ENCODE results near the gene SLC38A10. TPM values are rescaled to one million over a fixed set of nuclear protein-coding genes. Genes with fewer than 3 reads are reported as not detected.

SLC38A10 gene
- polyA plus RNA-seq, 3 donors, result 53.7 to 86.1 (median 67.0) TPM

DNA sequence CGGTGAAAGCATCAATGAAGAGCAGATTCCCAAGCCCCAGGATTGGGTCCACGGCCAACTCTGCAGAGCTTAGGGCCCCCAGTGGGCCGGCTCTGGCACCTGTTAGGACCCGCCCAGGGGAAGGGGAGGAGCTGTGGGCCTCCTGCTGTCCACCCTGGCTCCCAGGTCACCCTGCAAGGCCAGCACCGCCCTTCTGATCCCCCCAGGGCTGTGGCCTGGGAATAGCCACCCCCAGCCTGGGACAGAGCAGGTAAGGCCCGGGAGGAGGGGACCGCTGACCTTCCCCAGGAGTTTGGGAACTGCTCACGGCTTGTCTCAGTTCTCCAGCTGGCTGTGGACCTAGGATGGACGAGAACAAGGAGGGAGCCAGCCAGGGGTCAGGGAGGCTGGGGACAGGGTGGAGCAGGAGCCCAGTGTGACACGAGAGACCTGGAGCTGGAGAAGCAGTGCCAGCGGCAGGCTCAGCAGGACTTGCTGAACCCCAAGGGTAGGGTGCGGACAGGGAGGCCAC, 39.3 kb upstream of the SLC38A10 start:
- DNase-seq (ENCODE audit: extremely low read depth in 1 of 11, low read depth in 9 of 11, low spot score in 4 of 11), result no peak

DNA sequence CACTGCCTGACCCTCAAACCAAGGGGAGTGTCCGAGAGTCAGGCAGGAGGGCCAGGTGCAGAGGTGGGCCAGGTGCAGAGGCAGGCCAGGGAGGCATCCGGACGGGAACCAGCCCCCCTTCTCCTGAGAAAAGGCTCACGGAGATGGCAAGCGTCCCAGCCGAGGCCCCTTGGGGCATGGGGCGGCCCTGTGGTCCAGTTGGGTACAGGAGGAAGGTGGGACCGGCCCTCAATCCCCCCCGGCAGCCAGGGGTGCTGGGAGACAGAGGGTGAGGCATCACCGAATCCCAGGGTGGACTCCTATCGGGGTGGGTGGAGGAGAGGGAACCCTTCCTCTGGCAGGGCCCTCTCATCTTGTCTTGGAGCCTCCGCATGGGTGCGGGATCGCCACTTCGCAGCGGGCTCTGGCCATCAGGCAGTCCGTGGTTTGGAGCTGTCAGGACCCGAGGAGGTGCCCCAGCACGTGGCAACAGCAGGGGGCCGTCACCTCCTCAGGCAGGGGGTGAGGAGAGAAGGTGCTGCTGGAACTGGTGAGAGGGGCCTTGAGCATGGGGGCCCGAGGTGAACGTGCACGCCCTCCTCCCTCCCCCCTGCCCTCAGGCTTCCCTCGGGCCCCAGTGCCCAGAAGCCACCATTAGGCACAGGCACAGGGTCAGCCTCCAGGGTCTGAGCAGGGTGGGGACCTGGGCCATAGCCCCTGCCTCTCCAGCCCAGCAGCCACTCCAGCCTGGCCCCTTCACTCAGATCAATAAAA, 38.7 kb upstream of the SLC38A10 start:
- no peak for DNase-seq (ENCODE audit: extremely low read depth in 1 of 11, low read depth in 9 of 11, low spot score in 4 of 11)

DNA sequence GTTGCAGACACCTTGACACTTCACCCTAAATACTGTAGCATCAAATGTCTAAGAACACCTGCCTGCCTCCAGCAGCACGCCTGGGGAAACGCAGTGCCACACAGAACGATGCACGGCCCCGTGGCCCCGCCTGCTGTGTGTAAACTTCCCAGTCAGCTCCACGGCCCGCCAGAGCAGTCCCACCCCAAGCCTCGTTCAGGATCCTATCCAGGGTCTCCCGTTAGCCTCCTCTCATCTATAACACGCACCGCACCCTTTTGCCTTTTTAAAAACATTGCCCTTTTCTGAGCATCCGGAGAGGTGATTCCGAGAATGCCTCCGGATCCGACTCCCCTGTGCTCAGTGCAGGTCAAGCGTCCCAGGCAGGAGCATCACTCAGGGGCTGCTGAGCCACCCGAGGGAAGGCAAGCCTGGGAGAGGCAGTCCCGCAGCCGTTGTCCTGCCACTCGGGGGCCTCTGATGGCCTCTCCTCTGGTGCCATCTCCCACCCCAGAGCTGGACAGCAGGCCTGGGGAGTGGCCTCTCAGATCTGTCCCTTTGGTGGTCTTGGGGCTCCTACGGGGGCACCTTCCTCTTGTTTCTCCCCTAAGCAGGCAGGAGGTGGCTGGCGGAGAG, 37.9 kb upstream of the SLC38A10 start:
- DNase-seq (ENCODE audit: extremely low read depth in 1 of 11, low read depth in 9 of 11, low spot score in 4 of 11), result no peak

DNA sequence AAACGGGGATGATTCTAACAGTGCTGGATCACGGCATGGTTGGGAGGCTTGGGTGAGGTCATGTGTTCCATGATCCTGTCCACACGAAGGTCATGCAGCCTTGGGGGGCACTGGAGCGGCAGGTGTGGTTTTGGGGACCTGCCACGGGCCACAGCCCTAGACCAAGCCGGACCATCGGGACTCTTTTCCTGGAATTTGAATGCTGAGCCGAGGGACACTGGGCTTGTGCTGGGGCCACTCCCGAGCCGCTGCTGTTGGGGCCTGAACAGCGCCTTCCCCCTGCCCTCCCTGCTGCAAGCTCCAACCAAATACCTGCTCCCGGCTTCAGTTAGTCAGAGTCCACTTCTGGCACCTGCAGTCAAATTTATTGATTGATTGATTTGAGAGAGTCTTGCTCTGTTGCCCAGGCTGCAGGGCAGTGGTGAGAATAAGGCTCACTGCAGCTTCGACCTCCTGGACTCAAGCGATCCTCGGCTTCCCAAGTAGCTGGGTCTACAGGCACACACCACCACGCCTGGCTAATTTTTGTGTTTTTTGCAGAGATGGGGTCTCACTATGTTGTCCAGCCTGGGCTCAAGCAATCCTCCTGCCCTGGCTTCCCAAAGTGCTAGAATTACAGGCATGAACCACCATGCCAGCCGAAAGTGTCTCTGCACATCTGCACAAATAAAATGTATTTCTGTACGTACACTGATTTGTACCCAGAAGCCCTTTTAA, 37.2 kb upstream of the SLC38A10 start:
- DNase-seq (ENCODE audit: extremely low read depth in 1 of 11, low read depth in 9 of 11, low spot score in 4 of 11), result no peak

DNA sequence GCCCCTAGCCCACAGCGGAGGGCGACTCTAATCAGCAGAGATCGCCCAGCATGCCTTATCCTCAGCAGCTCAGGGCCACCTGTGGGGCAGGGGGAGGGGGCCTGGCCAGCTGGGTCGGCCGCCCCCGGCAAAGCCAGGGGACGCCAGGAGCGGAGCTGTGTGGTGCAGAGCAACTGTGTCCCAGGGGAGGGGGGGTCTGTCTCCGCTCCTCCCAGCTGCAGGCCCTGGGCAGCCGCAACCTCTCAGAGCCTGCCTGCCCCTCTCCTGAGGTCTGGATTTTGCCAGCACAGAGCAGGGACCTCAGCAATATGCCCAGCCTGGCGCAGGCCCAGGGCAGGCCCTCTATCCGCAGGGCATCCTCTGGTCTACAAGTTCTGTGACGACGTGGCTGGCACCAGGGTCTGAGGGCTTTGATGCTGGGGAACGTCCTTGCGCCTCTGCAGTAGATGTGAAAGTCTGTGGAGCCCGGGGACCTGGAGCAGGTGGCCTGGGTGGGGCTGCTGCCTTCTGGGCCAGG, 36.5 kb upstream of the SLC38A10 start:
- no peak for DNase-seq (ENCODE audit: extremely low read depth in 1 of 11, low read depth in 9 of 11, low spot score in 4 of 11)

DNA sequence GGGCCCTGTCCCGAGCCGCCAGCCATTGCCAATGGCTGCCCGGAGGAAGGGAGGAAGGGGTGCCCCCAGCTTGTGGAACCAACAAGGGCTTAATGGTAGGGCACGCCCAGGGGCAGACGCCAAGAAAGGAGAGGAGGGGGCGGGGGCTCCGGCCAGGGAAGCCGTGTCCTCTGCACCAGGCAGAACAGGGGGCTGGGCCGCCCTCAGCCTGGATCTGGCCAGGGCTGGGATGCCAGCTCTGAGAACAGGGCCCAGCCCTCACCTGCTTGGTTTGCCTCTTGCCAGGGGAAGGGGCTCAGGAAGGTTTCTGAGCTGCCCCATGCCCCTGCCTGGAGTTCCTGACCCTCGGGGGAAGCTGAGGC, 35.8 kb upstream of the SLC38A10 start:
- no peak for DNase-seq (ENCODE audit: extremely low read depth in 1 of 11, low read depth in 9 of 11, low spot score in 4 of 11)

DNA sequence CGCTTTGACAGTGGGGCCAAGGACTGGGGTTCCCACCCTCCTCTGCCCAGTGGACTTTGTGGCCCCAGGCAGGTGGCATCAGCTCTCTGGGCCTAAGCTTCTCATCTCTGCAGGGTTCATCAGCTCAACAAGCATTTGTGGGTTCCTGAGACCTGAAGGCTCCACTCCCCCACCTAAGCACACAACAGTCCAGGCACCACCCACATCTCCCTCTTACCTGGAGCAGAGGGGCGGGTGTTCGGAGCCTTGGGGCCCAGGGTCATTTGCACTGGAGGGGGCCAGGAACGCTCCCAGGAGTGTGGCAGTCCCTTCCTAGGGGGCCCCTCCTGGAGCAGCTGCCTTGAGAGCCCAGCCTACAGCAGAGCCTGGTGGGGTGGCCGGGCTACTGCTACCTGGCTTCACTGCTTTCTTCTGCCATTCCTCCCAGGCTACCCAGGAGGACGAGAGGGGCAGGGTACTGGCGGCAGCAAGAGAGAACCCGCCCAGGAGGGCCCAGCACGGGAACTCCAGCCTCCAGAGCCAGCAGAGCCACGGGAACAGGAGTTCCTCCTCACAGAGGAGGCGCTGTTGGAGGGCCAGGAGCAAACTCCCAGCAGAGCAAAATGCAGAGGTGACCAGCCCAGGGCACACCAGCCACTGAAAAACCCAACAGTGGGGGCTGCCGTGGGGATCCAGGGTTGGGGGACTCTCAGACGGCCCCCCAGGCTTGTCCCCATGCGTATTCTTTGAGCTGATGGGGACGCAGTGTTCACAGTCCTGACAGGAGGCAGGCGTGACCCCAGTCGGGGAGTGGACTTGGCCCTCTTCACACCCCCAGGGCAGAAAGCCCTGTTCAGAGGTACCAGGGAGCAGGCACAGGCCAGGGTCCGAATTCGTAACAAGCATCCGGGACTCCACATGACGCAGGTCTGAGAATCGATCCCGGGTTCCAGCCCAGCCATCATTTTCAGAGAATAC, 35.1 kb upstream of the SLC38A10 start:
- DNase-seq (ENCODE audit: extremely low read depth in 1 of 11, low read depth in 9 of 11, low spot score in 4 of 11), result no peak

DNA sequence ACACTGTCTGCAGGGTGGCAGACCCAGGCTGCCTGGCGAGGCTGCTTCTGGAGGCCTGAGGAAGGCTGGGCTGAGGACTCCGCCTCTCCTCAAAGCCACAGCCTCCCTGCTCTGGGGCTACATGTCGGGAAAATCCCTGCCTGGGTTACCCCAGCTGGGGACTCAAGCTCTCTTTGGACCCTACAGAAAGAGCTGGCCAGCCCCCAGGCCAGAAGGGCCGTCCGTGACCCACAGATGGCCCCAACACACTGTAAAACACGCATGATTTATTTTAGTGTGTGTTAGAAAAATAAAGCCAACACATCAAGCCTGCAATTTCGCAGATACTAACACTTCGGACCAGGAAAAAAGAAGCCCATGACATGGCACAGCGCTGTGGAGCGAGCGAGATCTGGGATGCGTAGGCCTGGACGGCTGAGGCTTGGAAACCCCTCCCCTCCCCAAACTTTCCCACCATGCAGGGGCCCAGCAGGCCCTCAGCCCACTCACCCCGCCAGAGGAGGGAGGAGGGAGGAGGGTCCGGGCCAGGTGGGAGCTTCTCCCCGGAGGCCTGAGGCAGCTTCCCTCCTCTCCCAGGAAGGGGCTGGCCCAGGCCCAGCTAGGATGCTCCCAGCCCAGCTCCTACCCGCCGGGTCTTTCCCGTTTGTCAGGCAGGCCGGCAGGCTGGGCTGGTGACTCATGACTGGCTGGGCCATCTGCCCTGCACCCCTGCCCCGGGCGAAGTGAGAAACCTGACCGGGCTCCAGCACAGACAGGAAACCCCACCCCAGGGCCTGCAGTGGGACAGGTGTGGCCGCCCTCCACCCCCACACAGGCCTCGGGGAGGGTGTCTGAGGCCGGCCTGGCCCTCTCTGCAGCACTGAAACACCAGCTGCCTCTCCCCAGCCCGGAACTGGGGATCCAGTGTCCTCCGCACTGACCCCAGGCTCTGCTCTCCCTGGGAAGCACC, 34.1 kb upstream of the SLC38A10 start:
- DNase-seq (ENCODE audit: extremely low read depth in 1 of 11, low read depth in 9 of 11, low spot score in 4 of 11), result no peak

DNA sequence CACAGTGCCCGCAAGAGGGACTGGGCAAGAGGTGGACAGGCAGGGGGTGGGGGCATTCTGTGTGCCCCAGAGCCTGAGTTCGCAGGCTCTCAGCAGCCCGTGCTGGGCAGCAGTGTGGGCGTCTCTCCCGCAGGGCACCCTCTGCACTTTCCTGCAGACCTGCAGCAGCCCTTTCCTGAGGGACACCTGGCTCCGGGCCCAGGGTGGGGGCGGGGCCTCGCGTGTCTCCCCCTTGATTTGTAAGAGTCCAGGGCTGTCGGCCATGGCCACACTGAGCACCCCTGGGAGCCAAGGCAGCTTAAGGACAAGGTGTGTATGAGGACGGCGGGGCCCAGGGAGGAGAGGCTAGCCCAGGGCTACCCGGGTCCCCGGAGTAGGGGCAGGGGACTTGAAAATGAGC, 33.4 kb upstream of the SLC38A10 start:
- no peak for DNase-seq (ENCODE audit: extremely low read depth in 1 of 11, low read depth in 9 of 11, low spot score in 4 of 11)

DNA sequence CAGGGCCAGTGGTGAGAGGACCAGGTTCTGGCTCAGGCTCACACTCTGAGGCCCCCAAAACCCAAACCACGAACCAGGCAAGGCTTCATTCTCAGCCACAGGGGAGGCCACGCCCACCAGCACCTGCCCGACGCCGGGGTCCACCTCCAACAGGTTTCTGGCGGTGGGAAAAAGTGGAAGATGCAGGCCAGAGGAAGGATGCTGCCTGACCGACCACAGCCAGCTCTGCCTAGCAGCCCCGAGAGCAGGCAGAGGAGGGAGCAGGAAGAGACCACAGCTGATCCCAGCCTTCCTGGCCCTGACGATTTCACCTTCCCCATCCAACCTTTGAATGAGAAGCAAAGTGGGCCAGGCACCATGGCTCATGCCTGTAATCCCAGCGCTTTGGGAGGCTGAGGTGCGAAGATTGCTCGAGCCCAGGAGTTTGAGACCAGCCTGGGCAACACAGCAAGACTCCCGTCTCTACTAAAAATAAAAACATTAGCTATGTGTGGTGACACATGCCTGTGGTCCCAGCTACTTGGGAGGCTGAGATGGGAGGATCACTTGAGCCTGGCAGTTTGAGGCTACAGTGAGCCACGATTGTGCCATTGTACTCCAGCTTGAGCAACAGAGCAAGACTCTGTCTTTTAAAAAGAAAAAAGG, 30.7 kb upstream of the SLC38A10 start:
- DNase-seq (ENCODE audit: extremely low read depth in 1 of 11, low read depth in 9 of 11, low spot score in 4 of 11), result no peak

DNA sequence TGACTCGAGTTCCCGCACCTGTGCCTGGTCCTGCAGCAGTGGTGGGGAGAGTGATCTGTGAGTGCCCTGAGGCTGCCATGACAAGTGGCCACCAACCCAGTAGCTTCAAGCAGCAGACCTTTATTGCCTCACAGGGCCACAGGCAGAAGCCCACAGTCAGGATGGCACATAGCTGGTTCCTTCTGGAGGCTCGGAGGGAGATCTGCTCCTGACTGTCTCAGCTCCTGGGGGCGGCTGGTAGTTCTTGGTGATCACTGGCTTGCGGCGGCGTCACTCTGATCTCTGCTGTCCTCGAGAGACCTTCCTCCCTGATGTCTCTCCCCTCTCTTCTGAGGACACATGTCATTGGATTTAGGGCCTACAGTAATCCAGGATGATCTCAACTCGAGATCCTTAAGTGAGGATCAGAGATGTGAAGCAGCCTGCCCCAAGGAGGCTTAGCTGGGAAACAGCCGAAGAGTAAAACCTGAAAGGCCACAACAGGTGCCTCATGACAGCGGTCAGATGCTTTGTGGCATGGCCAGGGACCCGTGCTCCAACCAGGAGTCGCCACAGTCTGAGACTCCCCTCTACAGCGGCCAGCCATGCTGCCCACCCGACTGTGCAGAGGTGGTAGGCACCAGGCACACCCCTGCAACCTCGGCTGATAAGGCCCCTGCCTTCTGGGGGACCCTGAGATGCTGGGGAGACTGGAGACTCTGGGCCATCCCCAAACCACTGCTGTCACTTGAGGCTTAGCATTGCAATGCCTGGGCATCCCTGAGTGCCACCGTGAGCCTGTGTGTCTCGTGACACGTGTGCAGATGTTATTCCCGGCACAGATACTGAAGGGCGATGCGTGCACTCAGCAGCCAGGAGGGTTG, 30.0 kb upstream of the SLC38A10 start:
- no peak for DNase-seq (ENCODE audit: extremely low read depth in 1 of 11, low read depth in 9 of 11, low spot score in 4 of 11)

DNA sequence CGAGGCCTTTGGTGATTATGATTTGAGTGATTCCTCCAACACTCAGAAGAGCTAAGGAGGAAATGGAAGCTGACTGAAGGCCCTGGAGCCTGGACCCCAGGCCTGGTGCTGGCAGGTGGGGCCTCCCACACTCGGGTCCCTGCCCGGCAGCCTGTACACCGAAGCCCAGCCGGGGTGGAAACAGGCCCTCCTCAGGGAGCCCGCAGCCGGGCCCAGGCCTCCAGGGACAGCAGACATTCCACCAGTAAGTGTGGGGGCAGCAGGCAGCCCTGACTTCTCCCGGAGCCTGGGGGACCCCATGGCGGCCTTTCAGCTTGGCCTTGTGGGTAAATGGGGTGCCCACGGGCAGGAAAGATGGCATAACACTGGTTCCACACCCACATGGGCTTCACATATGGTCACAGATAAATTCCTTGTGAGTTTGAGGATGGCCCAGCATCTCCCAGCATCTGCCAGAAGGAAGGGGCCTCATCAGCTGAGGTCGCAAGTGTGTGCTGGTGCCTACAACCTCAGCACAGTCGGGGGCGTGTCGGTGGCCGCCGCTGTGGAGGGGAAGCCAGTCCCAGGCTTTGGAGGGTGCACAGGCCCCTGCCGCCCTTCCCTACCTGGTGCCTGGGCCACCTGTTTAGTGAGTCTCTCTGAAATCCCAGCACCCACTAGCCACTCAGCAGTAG, 29.2 kb upstream of the SLC38A10 start:
- no peak for DNase-seq (ENCODE audit: extremely low read depth in 1 of 11, low read depth in 9 of 11, low spot score in 4 of 11)

DNA sequence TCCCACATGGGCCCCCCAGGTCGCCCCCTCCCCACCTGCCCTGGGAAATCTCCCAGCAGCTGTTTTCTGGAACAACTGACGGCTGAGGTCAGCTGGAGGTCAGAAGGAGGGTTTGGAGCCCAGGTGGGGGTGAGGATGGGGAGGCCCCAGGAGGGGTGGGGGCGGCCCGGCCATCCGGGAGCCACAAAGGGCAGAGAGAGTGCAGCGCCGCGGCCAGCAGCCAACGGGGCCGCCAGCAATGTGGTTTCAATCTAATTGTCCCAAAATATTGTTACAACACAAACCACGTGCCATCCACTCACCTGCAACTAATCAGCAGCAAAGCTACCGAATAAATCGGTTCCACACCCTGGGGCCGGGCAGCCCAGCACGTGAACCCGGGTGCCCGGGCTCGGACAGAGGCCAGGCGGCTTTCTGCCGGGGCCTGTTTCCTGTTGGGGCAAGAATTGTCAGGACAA, 28.3 kb upstream of the SLC38A10 start:
- no peak for DNase-seq (ENCODE audit: extremely low read depth in 1 of 11, low read depth in 9 of 11, low spot score in 4 of 11)

DNA sequence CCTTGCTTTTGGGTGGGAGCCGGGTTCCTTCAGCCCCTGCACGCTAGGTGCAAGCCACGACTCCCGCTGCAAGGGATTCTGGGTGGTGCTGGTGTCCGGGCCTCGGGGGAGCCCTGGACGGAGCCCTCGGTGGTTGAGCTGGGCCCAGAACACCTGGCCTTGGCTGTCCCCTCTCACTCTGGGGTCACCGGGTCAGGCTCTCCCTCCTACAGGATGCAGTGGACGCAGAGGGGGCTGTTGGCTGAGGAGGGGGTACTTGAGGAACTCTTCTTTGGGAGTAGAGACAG, 27.9 kb upstream of the SLC38A10 start:
- DNase-seq (ENCODE audit: extremely low read depth in 1 of 11, low read depth in 9 of 11, low spot score in 4 of 11), result no peak

DNA sequence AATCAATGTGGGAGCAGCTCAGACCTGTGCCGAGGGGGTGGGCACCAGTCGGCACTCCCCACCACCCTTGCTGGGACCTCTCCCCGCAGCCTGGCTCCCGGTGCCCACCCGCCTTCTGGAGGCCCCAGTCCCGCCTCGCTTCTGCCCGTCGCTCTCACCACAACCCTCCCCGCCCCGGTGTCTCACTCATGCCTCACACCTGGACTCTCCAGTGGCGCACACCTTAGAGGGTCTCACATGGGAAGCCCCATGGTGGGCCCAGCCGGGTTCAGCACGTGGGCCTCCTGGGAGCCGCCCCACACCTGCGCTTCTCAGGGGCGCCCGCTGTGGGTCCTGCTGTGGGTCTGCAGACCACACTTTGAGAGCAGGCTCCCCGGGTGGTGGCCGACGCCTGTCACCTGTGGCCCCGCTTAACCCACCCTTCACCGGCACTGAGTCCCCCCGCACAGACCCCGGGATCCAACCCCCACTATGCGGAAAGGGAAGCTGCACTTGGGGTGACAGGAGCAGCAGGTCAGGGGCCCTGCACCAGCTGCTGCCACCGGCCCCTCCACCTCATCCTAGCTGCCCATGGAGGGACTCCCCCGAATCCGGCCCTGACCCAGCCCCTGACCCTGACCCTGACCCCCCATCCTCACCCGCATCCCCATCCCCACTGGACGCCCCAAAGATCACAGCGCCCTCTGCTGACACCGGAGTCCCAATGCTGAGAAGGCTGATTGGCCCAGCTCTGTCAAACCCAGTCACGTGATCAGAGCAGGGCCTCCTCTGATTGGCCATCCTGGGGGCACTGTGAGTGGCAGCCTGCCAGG, 27.4 kb upstream of the SLC38A10 start:
- no peak for DNase-seq (ENCODE audit: extremely low read depth in 1 of 11, low read depth in 9 of 11, low spot score in 4 of 11)

All from renal cortex interstitium (tissue), 11 donors.